H1 (cell line): ENCODE measurements around the gene MIPEP. TPM values are rescaled to one million over a fixed set of nuclear protein-coding genes. Genes with fewer than 3 reads are reported as not detected.

Source experiments
- CBX5 ChIP-seq: fragments of 300-800, 300-1000 bp; sonication (generic); IDR thresholded peaks from 2 replicates; pipeline ENCODE4 v1.7.1; 2016; ENCODE audit warnings: antibody characterized with exemption, low read length, low read depth
- CBX8 ChIP-seq: fragments of 300-800, 300-1000 bp; sonication (generic); IDR thresholded peaks from 2 replicates; pipeline ENCODE4 v1.7.1; 2016; ENCODE audit warnings: low read depth, low read length, borderline replicate concordance
- CEBPB ChIP-seq: IDR thresholded peaks from 2 replicates; pipeline ENCODE4 v1.6.1; 2012; ENCODE audit warnings: low read depth, low read length
- FOSL1 ChIP-seq: IDR thresholded peaks from 2 replicates; pipeline ENCODE4 v1.6.1; 2011; ENCODE audit warnings: mild to moderate bottlenecking, low read depth, low read length, moderate library complexity; ENCODE audit not compliant: insufficient read depth
- HDAC6 ChIP-seq: IDR thresholded peaks from one replicate; pipeline ENCODE4 v1.7.1; 2012; ENCODE audit warnings: low read depth, mild to moderate bottlenecking, inconsistent platforms, low read length, moderate library complexity
- NANOG ChIP-seq: IDR thresholded peaks from 2 replicates; pipeline ENCODE4 v1.6.1; 2011; ENCODE audit warnings: low read length, low read depth, mild to moderate bottlenecking, inconsistent platforms; ENCODE audit not compliant: insufficient read depth, poor library complexity, severe bottlenecking
- SIRT6 ChIP-seq: IDR thresholded peaks from one replicate; pipeline ENCODE4 v1.7.1; 2012; ENCODE audit warnings: low read length, inconsistent platforms
- TAF1 ChIP-seq: IDR thresholded peaks from 2 replicates; pipeline ENCODE4 v1.6.1; 2011; ENCODE audit warnings: mild to moderate bottlenecking, low read depth, low read length
- polyA plus RNA-seq, 7 experiments: library from polyadenylated mRNA; depleted of rRNA in 3 of 7; stranded (reverse) in 5 of 7; unstranded in 2 of 7; fragments of >200 nt in 5 of 7; fragments of 200-250 nt in 2 of 7; gene quantifications; 1 replicate in 5 of 7; 2 replicates in 1 of 7; 4 replicates in 1 of 7; pipeline versions ENCODE4 v1.2.1 to v1.2.3, GENCODE V29; 2011 to 2013; ENCODE audit warnings: missing spikeins in 2 of 7, mixed read lengths in 2 of 7
- total RNA-seq: library from RNA; stranded (reverse); fragmentation: NEBNext Ultra II Directional; extraction: Animal tissue kit (Norgen Biotek cat#: 25700); gene quantifications from 2 replicates; pipeline ENCODE4 v1.2.1, GENCODE V29; 2021
- TF ChIP-seq, protein P1 (sequence below): fragments of 300-600 bp; sonication (generic); IDR thresholded peaks from 2 replicates; pipeline ENCODE4 v1.7.1; 2012; ENCODE audit warnings: low read length, moderate library complexity, mild to moderate bottlenecking, inconsistent platforms; ENCODE audit not compliant: insufficient replicate concordance
- TF ChIP-seq, protein P2 (sequence below): IDR thresholded peaks from 2 replicates; pipeline ENCODE4 v1.6.1; 2012; ENCODE audit warnings: inconsistent platforms
- TF ChIP-seq, protein P3 (sequence below): IDR thresholded peaks from 2 replicates; pipeline ENCODE4 v1.6.1; 2012; ENCODE audit warnings: inconsistent platforms

The MIPEP gene
- total and polyA plus RNA-seq, 2 of the 8 experiments (the other 6 are each of a cell fraction or from before 2014, with no cell fraction given): 24.0 to 24.2 TPM

DNA sequence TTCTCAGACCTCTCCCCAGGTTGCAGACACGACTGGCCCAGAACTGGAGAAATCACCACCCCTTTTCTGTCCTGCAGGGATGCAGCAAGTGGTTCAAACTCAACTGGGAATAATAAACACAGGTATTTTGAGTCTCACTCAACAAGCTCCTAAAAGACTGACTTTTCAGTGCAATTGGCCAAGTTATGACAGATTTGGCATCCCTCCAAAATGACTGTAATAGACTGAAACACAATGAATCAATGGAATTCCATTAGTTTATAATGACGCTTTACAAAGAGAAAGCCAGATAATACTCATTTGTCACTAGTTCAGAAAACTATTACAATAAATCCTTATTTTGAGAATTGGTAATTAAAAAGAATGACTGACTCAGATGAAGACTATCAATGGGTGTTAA lies 38.1 kb downstream of the MIPEP start (continued):
- TF ChIP-seq, protein P1, sequence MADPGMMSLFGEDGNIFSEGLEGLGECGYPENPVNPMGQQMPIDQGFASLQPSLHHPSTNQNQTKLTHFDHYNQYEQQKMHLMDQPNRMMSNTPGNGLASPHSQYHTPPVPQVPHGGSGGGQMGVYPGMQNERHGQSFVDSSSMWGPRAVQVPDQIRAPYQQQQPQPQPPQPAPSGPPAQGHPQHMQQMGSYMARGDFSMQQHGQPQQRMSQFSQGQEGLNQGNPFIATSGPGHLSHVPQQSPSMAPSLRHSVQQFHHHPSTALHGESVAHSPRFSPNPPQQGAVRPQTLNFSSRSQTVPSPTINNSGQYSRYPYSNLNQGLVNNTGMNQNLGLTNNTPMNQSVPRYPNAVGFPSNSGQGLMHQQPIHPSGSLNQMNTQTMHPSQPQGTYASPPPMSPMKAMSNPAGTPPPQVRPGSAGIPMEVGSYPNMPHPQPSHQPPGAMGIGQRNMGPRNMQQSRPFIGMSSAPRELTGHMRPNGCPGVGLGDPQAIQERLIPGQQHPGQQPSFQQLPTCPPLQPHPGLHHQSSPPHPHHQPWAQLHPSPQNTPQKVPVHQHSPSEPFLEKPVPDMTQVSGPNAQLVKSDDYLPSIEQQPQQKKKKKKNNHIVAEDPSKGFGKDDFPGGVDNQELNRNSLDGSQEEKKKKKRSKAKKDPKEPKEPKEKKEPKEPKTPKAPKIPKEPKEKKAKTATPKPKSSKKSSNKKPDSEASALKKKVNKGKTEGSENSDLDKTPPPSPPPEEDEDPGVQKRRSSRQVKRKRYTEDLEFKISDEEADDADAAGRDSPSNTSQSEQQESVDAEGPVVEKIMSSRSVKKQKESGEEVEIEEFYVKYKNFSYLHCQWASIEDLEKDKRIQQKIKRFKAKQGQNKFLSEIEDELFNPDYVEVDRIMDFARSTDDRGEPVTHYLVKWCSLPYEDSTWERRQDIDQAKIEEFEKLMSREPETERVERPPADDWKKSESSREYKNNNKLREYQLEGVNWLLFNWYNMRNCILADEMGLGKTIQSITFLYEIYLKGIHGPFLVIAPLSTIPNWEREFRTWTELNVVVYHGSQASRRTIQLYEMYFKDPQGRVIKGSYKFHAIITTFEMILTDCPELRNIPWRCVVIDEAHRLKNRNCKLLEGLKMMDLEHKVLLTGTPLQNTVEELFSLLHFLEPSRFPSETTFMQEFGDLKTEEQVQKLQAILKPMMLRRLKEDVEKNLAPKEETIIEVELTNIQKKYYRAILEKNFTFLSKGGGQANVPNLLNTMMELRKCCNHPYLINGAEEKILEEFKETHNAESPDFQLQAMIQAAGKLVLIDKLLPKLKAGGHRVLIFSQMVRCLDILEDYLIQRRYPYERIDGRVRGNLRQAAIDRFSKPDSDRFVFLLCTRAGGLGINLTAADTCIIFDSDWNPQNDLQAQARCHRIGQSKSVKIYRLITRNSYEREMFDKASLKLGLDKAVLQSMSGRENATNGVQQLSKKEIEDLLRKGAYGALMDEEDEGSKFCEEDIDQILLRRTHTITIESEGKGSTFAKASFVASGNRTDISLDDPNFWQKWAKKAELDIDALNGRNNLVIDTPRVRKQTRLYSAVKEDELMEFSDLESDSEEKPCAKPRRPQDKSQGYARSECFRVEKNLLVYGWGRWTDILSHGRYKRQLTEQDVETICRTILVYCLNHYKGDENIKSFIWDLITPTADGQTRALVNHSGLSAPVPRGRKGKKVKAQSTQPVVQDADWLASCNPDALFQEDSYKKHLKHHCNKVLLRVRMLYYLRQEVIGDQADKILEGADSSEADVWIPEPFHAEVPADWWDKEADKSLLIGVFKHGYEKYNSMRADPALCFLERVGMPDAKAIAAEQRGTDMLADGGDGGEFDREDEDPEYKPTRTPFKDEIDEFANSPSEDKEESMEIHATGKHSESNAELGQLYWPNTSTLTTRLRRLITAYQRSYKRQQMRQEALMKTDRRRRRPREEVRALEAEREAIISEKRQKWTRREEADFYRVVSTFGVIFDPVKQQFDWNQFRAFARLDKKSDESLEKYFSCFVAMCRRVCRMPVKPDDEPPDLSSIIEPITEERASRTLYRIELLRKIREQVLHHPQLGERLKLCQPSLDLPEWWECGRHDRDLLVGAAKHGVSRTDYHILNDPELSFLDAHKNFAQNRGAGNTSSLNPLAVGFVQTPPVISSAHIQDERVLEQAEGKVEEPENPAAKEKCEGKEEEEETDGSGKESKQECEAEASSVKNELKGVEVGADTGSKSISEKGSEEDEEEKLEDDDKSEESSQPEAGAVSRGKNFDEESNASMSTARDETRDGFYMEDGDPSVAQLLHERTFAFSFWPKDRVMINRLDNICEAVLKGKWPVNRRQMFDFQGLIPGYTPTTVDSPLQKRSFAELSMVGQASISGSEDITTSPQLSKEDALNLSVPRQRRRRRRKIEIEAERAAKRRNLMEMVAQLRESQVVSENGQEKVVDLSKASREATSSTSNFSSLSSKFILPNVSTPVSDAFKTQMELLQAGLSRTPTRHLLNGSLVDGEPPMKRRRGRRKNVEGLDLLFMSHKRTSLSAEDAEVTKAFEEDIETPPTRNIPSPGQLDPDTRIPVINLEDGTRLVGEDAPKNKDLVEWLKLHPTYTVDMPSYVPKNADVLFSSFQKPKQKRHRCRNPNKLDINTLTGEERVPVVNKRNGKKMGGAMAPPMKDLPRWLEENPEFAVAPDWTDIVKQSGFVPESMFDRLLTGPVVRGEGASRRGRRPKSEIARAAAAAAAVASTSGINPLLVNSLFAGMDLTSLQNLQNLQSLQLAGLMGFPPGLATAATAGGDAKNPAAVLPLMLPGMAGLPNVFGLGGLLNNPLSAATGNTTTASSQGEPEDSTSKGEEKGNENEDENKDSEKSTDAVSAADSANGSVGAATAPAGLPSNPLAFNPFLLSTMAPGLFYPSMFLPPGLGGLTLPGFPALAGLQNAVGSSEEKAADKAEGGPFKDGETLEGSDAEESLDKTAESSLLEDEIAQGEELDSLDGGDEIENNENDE: no peak
- TF ChIP-seq, protein P2, sequence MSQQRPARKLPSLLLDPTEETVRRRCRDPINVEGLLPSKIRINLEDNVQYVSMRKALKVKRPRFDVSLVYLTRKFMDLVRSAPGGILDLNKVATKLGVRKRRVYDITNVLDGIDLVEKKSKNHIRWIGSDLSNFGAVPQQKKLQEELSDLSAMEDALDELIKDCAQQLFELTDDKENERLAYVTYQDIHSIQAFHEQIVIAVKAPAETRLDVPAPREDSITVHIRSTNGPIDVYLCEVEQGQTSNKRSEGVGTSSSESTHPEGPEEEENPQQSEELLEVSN: no peak
- TF ChIP-seq FOSL1 (no peak), TAF1 (no peak), NANOG (no peak), CBX8 (no peak), CEBPB (no peak), CBX5 (no peak), HDAC6 (no peak), SIRT6 (no peak)
- TF ChIP-seq, protein P3, sequence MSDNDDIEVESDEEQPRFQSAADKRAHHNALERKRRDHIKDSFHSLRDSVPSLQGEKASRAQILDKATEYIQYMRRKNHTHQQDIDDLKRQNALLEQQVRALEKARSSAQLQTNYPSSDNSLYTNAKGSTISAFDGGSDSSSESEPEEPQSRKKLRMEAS: no peak
